NB4 (cell line): Measurements from ENCODE around the gene LYSMD1.

Experiments used
- CTCF ChIP-seq: IDR thresholded peaks from one replicate; pipeline ENCODE4 v1.5.1; 2012; ENCODE audit warnings: low read depth, low read length
- MYC ChIP-seq: IDR thresholded peaks from 2 replicates; pipeline ENCODE4 v1.6.1; 2011; ENCODE audit warnings: low read depth, low read length
- POLR2A ChIP-seq: IDR thresholded peaks from 2 replicates; pipeline ENCODE4 v1.6.1; 2011; ENCODE audit warnings: mild to moderate bottlenecking; ENCODE audit not compliant: insufficient read length; ENCODE audit errors: extremely low read depth
- TF ChIP-seq, protein P1 (sequence below): IDR thresholded peaks from 2 replicates; pipeline ENCODE4 v1.6.1; 2011; ENCODE audit warnings: low read depth, low read length

- TF ChIP-seq CTCF = no peak
- TF ChIP-seq POLR2A = no peak
- no peak for TF ChIP-seq MYC
- TF ChIP-seq, protein P1, sequence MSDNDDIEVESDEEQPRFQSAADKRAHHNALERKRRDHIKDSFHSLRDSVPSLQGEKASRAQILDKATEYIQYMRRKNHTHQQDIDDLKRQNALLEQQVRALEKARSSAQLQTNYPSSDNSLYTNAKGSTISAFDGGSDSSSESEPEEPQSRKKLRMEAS = no peak
Measured at GRCh38 chr1:151134991-151135390, 30.7 kb downstream of the LYSMD1 start.
